A549 (cell line): ENCODE results near the gene GTF2H1. TPM values are rescaled to one million over a fixed set of nuclear protein-coding genes. Genes with fewer than 3 reads are reported as not detected.

ENCODE experiments used
- ATAC-seq, 2 experiments: fragments of 200-7000 bp in 1 of 2; fragments of >200 bp in 1 of 2; cut with Nextera tagmentation in 1 of 2; cut with Tn5 transposase in 1 of 2; 3 replicates each; pipeline versions ENCODE4 v1.8.0 to v1.9.1; 2018 to 2020; ENCODE audit warnings: mild to moderate bottlenecking in 1 of 2, moderate library complexity in 1 of 2
- CTCF ChIA-PET: fragments of 300-600 bp; sonication (Branson Sonifier 250); formaldehyde crosslinking; extraction: SDS; loops from one replicate; lab custom pipeline; 2021; ENCODE audit warnings: antibody characterized with exemption, inconsistent platforms; lab: Yijun Ruan, JAX
- POLR2A ChIA-PET: fragments of 350-600 bp; formaldehyde crosslinking; extraction: SDS; loops from one replicate; lab custom pipeline; 2021; ENCODE audit warnings: antibody characterized with exemption, inconsistent platforms; lab: Yijun Ruan, JAX
- DNase-seq, 2 experiments: peaks; one replicate each; pipeline versions ENCODE4 v3.0.0 to v3.0.0-alpha.2; 2011 to 2016; ENCODE audit warnings: low read depth in 1 of 2, low spot score in 1 of 2
- FAIRE-seq: peaks from 2 replicates; lab custom pipeline; 2011; peaks lifted over from hg19 to GRCh38; lab: Jason Lieb, UNC
- H3K27ac ChIP-seq, 2 experiments: fragments of >200 bp; sonication (Bioruptor Twin); formaldehyde crosslinking; 3 replicates each; pipeline ENCODE4 v1.5.1; 2016 to 2017
- H3K4me1 ChIP-seq: fragments of >200 bp; sonication (Bioruptor Twin); formaldehyde crosslinking; 3 replicates; pipeline ENCODE4 v1.6.1; 2016
- H3K4me2 ChIP-seq: fragments of >200 bp; sonication (Bioruptor Twin); formaldehyde crosslinking; 3 replicates; pipeline ENCODE4 v1.6.1; 2016
- H3K4me3 ChIP-seq: fragments of >200 bp; sonication (Bioruptor Twin); formaldehyde crosslinking; 3 replicates; pipeline ENCODE4 v1.5.1; 2016
- H3K9me3 ChIP-seq: fragments of >200 bp; sonication (Bioruptor Twin); formaldehyde crosslinking; 3 replicates; pipeline ENCODE4 v1.6.1; 2016
- ATOH8 ChIP-seq: fragments of 250-450 bp; sonication (Bioruptor Pico); IDR thresholded peaks from 2 replicates; pipeline ENCODE4 v1.5.0; 2020; ENCODE audit warnings: low read depth, mild to moderate bottlenecking, moderate library complexity
- BHLHE40 ChIP-seq: IDR thresholded peaks from 2 replicates; pipeline ENCODE4 v1.6.1; 2012; ENCODE audit warnings: low read depth, low read length, inconsistent platforms
- CBX8 ChIP-seq: fragments of 200-600 bp; sonication (generic); IDR thresholded peaks from 2 replicates; pipeline ENCODE4 v1.6.1; 2016
- CEBPB ChIP-seq, 2 experiments: fragments of >200 bp in 1 of 2; sonication (Bioruptor Twin) in 1 of 2; formaldehyde crosslinking in 1 of 2; IDR thresholded peaks; 2 replicates each; pipeline ENCODE4 v1.6.1; 2012 to 2016
- CHD2 ChIP-seq: fragments of 150-350 bp; IDR thresholded peaks from 2 replicates; pipeline ENCODE4 v1.6.1; 2014; ENCODE audit warnings: low read length; ENCODE audit not compliant: partially characterized antibody
- EP300 ChIP-seq, 2 experiments: fragments of >200 bp; sonication (Bioruptor Twin); formaldehyde crosslinking; IDR thresholded peaks; 2 replicates in 1 of 2; 3 replicates in 1 of 2; pipeline ENCODE4 v1.6.1; 2016 to 2017
- FOXS1 ChIP-seq: fragments of 250-450 bp; sonication (Bioruptor Pico); IDR thresholded peaks from 2 replicates; pipeline ENCODE4 v1.5.0; 2020; ENCODE audit warnings: mild to moderate bottlenecking, moderate library complexity
- GATA3 ChIP-seq: IDR thresholded peaks from 2 replicates; pipeline ENCODE4 v1.6.1; 2012; ENCODE audit warnings: borderline replicate concordance
- HES2 ChIP-seq: fragments of >200 bp; sonication (Bioruptor Twin); formaldehyde crosslinking; IDR thresholded peaks from 2 replicates; pipeline ENCODE4 v1.6.1; 2016
- HEYL ChIP-seq: fragments of 250-450 bp; sonication (Bioruptor Pico); IDR thresholded peaks from 2 replicates; pipeline ENCODE4 v1.8.0; 2021; ENCODE audit warnings: mild to moderate bottlenecking, moderate library complexity
- HMGXB4 ChIP-seq: fragments of 250-450 bp; sonication (Bioruptor Pico); IDR thresholded peaks from 2 replicates; pipeline ENCODE4 v1.5.0; 2021; ENCODE audit warnings: mild to moderate bottlenecking, moderate library complexity, borderline replicate concordance
- HOXA7 ChIP-seq: fragments of 250-450 bp; sonication (Bioruptor Pico); IDR thresholded peaks from 2 replicates; pipeline ENCODE4 v1.5.0; 2020; ENCODE audit warnings: mild to moderate bottlenecking, moderate library complexity
- HOXB13 ChIP-seq: fragments of 250-450 bp; sonication (Bioruptor Pico); IDR thresholded peaks from 2 replicates; pipeline ENCODE4 v1.5.0; 2020; ENCODE audit warnings: low read depth, mild to moderate bottlenecking, moderate library complexity
- HOXB5 ChIP-seq: fragments of 250-450 bp; sonication (Bioruptor Pico); IDR thresholded peaks from 2 replicates; pipeline ENCODE4 v1.5.0; 2020; ENCODE audit warnings: mild to moderate bottlenecking, moderate library complexity
- JUN ChIP-seq, 2 experiments: fragments of >200 bp; sonication (Bioruptor Twin); formaldehyde crosslinking; IDR thresholded peaks; 2 replicates in 1 of 2; 3 replicates in 1 of 2; pipeline ENCODE4 v1.6.1; 2016 to 2017
- KDM5A ChIP-seq: fragments of 200-600 bp; sonication (generic); IDR thresholded peaks from 2 replicates; pipeline ENCODE4 v1.6.1; 2016; ENCODE audit warnings: antibody characterized with exemption, mild to moderate bottlenecking
- MAFK ChIP-seq: fragments of 450-650 bp; IDR thresholded peaks from 2 replicates; pipeline ENCODE4 v1.6.1; 2014; ENCODE audit not compliant: partially characterized antibody
- MAX ChIP-seq: IDR thresholded peaks from 2 replicates; pipeline ENCODE4 v1.6.1; 2012
- MAZ ChIP-seq: fragments of 150-350 bp; IDR thresholded peaks from 2 replicates; pipeline ENCODE4 v1.6.1; 2014; ENCODE audit warnings: antibody characterized with exemption, low read depth, low read length, borderline replicate concordance
- MYC ChIP-seq: IDR thresholded peaks from 2 replicates; pipeline ENCODE4 v1.6.1; 2012; ENCODE audit warnings: mild to moderate bottlenecking, inconsistent platforms, low read length, improper control_type of control experiment, borderline replicate concordance
- NPAS2 ChIP-seq: fragments of 250-450 bp; sonication (Bioruptor Pico); IDR thresholded peaks from 2 replicates; pipeline ENCODE4 v1.8.0; 2022; ENCODE audit warnings: mild to moderate bottlenecking, moderate library complexity, borderline replicate concordance
- PBX3 ChIP-seq: IDR thresholded peaks from 2 replicates; pipeline ENCODE4 v1.6.1; 2012
- PHF8 ChIP-seq: fragments of 200-600 bp; sonication (generic); IDR thresholded peaks from 2 replicates; pipeline ENCODE4 v1.6.1; 2016; ENCODE audit warnings: low read depth, mild to moderate bottlenecking, antibody characterized with exemption, moderate library complexity, borderline replicate concordance
- RAD21 ChIP-seq, 2 experiments: fragments of >200 bp in 1 of 2; sonication (Bioruptor Twin) in 1 of 2; formaldehyde crosslinking in 1 of 2; IDR thresholded peaks in 1 of 2; conservative IDR thresholded peaks in 1 of 2; 2 replicates in 1 of 2; 3 replicates in 1 of 2; pipeline ENCODE4 v1.6.1; 2012 to 2018; ENCODE audit warnings: inconsistent platforms in 1 of 2
- RARB ChIP-seq: fragments of 250-450 bp; sonication (Bioruptor Pico); IDR thresholded peaks from 2 replicates; pipeline ENCODE4 v1.8.0; 2021; ENCODE audit warnings: mild to moderate bottlenecking, moderate library complexity
- RFX5 ChIP-seq: fragments of 450-650 bp; IDR thresholded peaks from 2 replicates; pipeline ENCODE4 v1.7.1; 2014; ENCODE audit warnings: antibody characterized with exemption, mild to moderate bottlenecking, moderate library complexity
- RNF2 ChIP-seq: fragments of 200-600 bp; sonication (generic); IDR thresholded peaks from 2 replicates; pipeline ENCODE4 v1.6.1; 2016; ENCODE audit warnings: low read depth, mild to moderate bottlenecking, antibody characterized with exemption, moderate library complexity, borderline replicate concordance
- ZC3H11A ChIP-seq: fragments of 450-650 bp; IDR thresholded peaks from 2 replicates; pipeline ENCODE4 v1.6.1; 2014; ENCODE audit warnings: antibody characterized with exemption, mild to moderate bottlenecking
- WGBS: methylation state at CpG from one replicate; pipeline ENCODE4 v1.1.6; 2017; ENCODE audit errors: missing lambda C conversion rate; 5-methylcytosine and 5-hydroxymethylcytosine counted together
- polyA minus RNA-seq: library from RNA; depleted of rRNA, polyadenylated mRNA; stranded (reverse); fragments of >200 nt; gene quantifications from 2 replicates; pipeline ENCODE4 v1.2.3, GENCODE V29; 2011; rRNA and poly(A)+ RNA removed
- polyA plus RNA-seq, 4 experiments: library from polyadenylated mRNA; depleted of rRNA in 3 of 4; stranded (reverse); fragments of >200 nt; fragmentation: RNase III in 1 of 4; extraction: RNeasy Plus Mini Kit Qiagen cat#74134 plus additional on column Dnase treatment in 1 of 4; gene quantifications; 2 replicates in 3 of 4; 3 replicates in 1 of 4; pipeline ENCODE4 v1.2.3, GENCODE V29; 2011 to 2017
- TF ChIP-seq, protein P1 (sequence below): fragments of >200 bp; sonication (Bioruptor Twin); formaldehyde crosslinking; IDR thresholded peaks from 3 replicates; pipeline ENCODE4 v1.6.1; 2016
- TF ChIP-seq, protein P2 (sequence below): fragments of 150-350 bp; IDR thresholded peaks from 2 replicates; pipeline ENCODE4 v1.6.1; 2014; ENCODE audit warnings: low read depth, mild to moderate bottlenecking, low read length
- TF ChIP-seq, protein P3 (sequence below): IDR thresholded peaks from 2 replicates; pipeline ENCODE4 v1.6.1; 2012; ENCODE audit warnings: low read depth, borderline replicate concordance

GTF2H1 gene
- polyA plus RNA-seq (2011; rRNA removed) (52.0 and 56.0 TPM in 2 replicates), polyA plus RNA-seq (2017; fragmentation: RNase III; extraction: RNeasy Plus Mini Kit Qiagen cat#74134 plus additional on column Dnase treatment) (36.3 to 39.4 TPM (median 38.8 TPM) in 3 replicates), polyA minus RNA-seq (25.0 and 34.7 TPM in 2 replicates)
- polyA plus RNA-seq (2012; cell fraction: cytosol; rRNA removed) = 19.7 and 21.1 TPM in 2 replicates
- 11.4 and 12.4 TPM in 2 replicates for polyA plus RNA-seq (2012; cell fraction: nucleus; rRNA removed)

GRCh38 chr11:18321969-18322711 is at the start of gene GTF2H1, which contains the start of gene HPS5:
Gene GTF2H1 (plus strand): TSS chr11:18322567. CDS start chr11:18333075, 10,508 bp downstream.
Gene HPS5 (minus strand): TSS chr11:18322140. CDS start chr11:18317858, 4,282 bp downstream.
- peak; percentile 88 for FAIRE-seq
- WGBS = 2% methylated on average over 51 of the region's 61 CpGs
- peak; percentile 99 for TF ChIP-seq MAX
- TF ChIP-seq RNF2 = no peak
- no peak for TF ChIP-seq CBX8
- TF ChIP-seq CHD2 = peak; percentile 16
- TF ChIP-seq FOXS1 (CRISPR knock-in tag) = no peak
- TF ChIP-seq EP300 (IDR thresholded peaks at IDR 0.05) = no peak
- TF ChIP-seq HOXB13 = no peak
- TF ChIP-seq JUN (IDR thresholded peaks at IDR 0.05) = peak; percentile 32 to 84; a peak in 3 of 5 replicates
- TF ChIP-seq PBX3 = no peak
- 0 out of 2 replicates have a peak, but pooled peaks have one; percentile 48 for TF ChIP-seq HOXB5 (CRISPR knock-in tag)
- no peak for TF ChIP-seq ATOH8 (CRISPR knock-in tag)
- no peak for TF ChIP-seq MAZ
- TF ChIP-seq, protein P1, sequence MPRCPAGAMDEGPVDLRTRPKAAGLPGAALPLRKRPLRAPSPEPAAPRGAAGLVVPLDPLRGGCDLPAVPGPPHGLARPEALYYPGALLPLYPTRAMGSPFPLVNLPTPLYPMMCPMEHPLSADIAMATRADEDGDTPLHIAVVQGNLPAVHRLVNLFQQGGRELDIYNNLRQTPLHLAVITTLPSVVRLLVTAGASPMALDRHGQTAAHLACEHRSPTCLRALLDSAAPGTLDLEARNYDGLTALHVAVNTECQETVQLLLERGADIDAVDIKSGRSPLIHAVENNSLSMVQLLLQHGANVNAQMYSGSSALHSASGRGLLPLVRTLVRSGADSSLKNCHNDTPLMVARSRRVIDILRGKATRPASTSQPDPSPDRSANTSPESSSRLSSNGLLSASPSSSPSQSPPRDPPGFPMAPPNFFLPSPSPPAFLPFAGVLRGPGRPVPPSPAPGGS = no peak
- TF ChIP-seq, protein P2, sequence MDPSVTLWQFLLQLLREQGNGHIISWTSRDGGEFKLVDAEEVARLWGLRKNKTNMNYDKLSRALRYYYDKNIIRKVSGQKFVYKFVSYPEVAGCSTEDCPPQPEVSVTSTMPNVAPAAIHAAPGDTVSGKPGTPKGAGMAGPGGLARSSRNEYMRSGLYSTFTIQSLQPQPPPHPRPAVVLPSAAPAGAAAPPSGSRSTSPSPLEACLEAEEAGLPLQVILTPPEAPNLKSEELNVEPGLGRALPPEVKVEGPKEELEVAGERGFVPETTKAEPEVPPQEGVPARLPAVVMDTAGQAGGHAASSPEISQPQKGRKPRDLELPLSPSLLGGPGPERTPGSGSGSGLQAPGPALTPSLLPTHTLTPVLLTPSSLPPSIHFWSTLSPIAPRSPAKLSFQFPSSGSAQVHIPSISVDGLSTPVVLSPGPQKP = no peak
- TF ChIP-seq, protein P3, sequence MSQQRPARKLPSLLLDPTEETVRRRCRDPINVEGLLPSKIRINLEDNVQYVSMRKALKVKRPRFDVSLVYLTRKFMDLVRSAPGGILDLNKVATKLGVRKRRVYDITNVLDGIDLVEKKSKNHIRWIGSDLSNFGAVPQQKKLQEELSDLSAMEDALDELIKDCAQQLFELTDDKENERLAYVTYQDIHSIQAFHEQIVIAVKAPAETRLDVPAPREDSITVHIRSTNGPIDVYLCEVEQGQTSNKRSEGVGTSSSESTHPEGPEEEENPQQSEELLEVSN = peak; percentile 95
- peak; percentile 92 for TF ChIP-seq BHLHE40
- TF ChIP-seq GATA3 = peak; percentile 18; the same call in 1 of the 2 replicates
- no peak for TF ChIP-seq ZC3H11A
- TF ChIP-seq CEBPB (IDR thresholded peaks at IDR 0.05) = no peak
- peak; percentile 20; the same call in 1 of the 2 replicates for TF ChIP-seq KDM5A
- TF ChIP-seq HMGXB4 (CRISPR knock-in tag) = no peak; the same call in 1 of the 2 replicates
- no peak for TF ChIP-seq MAFK
- TF ChIP-seq MYC = peak; percentile 76
- TF ChIP-seq HES2 = no peak
- no peak for TF ChIP-seq RFX5
- TF ChIP-seq HOXA7 = no peak; the same call in 1 of the 2 replicates
- no peak for TF ChIP-seq RARB (CRISPR knock-in tag)
- 0 out of 5 replicates have a peak, but pooled peaks of 1 of the 2 experiments have one; percentile 12 for TF ChIP-seq RAD21 (conservative IDR thresholded peaks at IDR 0.05 in 1 of 2, IDR thresholded peaks at IDR 0.05 in 1 of 2)
- peak; percentile 77 for TF ChIP-seq PHF8
- no peak for TF ChIP-seq HEYL (CRISPR knock-in tag)
- peak; percentile 99 for TF ChIP-seq NPAS2 (CRISPR knock-in tag)

More at GRCh38 chr11:18321969-18322711, at the start of gene GTF2H1, which contains the start of gene HPS5:
- Histone ChIP-seq H3K4me2 (peak within 1 kb of the TSS; percentile 92), H3K4me3 (peak within 1 kb of the TSS; percentile 87), H3K4me1 (peaks cover 46% of the 10 kb centered on the region), H3K27ac (peak within 1 kb of the TSS; percentile 96 to 98), H3K9me3 (no peaks in the 10 kb centered on the region)
- POLR2A ChIA-PET = interaction anchor here (0.6 to 3.1 kb wide), 8 partner anchors 8 to 216 kb away, joined by 3 to 22 read pairs (median 4); partner anchors contain the start of genes LDHA, SAAL1 and TSG101
- DNase-seq (peak; percentile 98 to 99), ATAC-seq (peak; percentile 95 to 98)
- CTCF ChIA-PET = interaction anchor here (1.0 kb wide), 1 partner anchor 207 kb away, joined by 3 read pairs; no protein-coding TSS in a partner anchor
